SK-N-SH (cell line): ENCODE measurements around the gene OR10A4.

Experiments
- EP300 ChIP-seq, 2 experiments: IDR thresholded peaks; 2 replicates each; pipeline versions ENCODE4 v1.4.0 to v1.6.1; 2012; ENCODE audit warnings: borderline replicate concordance in 1 of 2, low read depth in 1 of 2, low read length in 1 of 2
- FOSL2 ChIP-seq: IDR thresholded peaks from 2 replicates; pipeline ENCODE4 v1.4.0; 2012; ENCODE audit warnings: low read depth, mild to moderate bottlenecking, moderate library complexity, borderline replicate concordance
- GABPA ChIP-seq: IDR thresholded peaks from 2 replicates; pipeline ENCODE4 v1.4.0; 2012; ENCODE audit warnings: low read depth, mild to moderate bottlenecking
- JUND ChIP-seq: IDR thresholded peaks from 2 replicates; pipeline ENCODE4 v1.4.0; 2012
- MXI1 ChIP-seq: IDR thresholded peaks from 2 replicates; pipeline ENCODE4 v1.6.1; 2012; ENCODE audit warnings: mild to moderate bottlenecking, low read depth, low read length, improper control_type of control experiment
- POLR2AphosphoS5 ChIP-seq: IDR thresholded peaks from 2 replicates; pipeline ENCODE4 v1.6.1; 2012; ENCODE audit warnings: low read depth, low read length
- SIN3A ChIP-seq: IDR thresholded peaks from 2 replicates; pipeline ENCODE4 v1.6.1; 2012; ENCODE audit warnings: low read depth, mild to moderate bottlenecking, low read length, moderate library complexity, borderline replicate concordance
- SMC3 ChIP-seq: IDR thresholded peaks from 2 replicates; pipeline ENCODE4 v1.6.1; 2012; ENCODE audit warnings: low read depth, low read length, improper control_type of control experiment
- YY1 ChIP-seq: IDR thresholded peaks from 2 replicates; pipeline ENCODE4 v1.4.0; 2012; ENCODE audit warnings: low read depth, mild to moderate bottlenecking
- TF ChIP-seq, protein P1 (sequence below): fragments of 200-600 bp; sonication (generic); IDR thresholded peaks from 2 replicates; pipeline ENCODE4 v1.6.1; 2017; ENCODE audit warnings: antibody characterized with exemption, mild to moderate bottlenecking, moderate library complexity
- TF ChIP-seq, protein P2 (sequence below): fragments of 150-350 bp; IDR thresholded peaks from 2 replicates; pipeline ENCODE4 v1.6.1; 2017; ENCODE audit warnings: antibody characterized with exemption, low read length, low read depth, borderline replicate concordance
- TF ChIP-seq, protein P3 (sequence below): IDR thresholded peaks from 2 replicates; pipeline ENCODE4 v1.6.1; 2012; ENCODE audit warnings: mild to moderate bottlenecking, low read depth, low read length, moderate library complexity
- TF ChIP-seq, protein P4 (sequence below): IDR thresholded peaks from 2 replicates; pipeline ENCODE4 v1.4.0; 2012; ENCODE audit warnings: low read depth, borderline replicate concordance

DNA sequence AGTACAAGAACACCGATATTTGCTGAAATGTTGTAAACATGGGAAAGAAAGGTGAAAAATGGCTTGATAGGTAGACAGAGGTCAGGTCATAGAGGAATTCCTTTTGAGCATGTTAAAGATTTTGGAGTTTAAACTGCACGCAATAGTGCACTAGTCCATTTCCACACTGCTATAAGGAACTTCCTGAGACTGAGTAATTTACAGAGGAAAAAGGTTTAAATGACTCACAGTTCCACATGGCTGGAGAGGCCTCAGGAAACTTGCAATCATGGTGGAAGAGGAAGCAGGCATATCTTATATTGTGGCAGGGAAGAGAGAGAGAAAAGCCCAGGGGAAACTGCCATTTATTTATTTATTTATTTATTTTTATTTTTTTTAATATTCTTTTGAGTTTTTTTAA lies 25.9 kb upstream of the OR10A4 start:
- TF ChIP-seq EP300 (IDR thresholded peaks at IDR 0.05; ENCODE audit: borderline replicate concordance in 1 of 2, low read depth in 1 of 2, low read length in 1 of 2) (no peak), POLR2AphosphoS5 (no peak), YY1 (no peak), GABPA (no peak), SIN3A (no peak), JUND (no peak), SMC3 (no peak), FOSL2 (no peak), MXI1 (no peak)
- TF ChIP-seq, protein P1, sequence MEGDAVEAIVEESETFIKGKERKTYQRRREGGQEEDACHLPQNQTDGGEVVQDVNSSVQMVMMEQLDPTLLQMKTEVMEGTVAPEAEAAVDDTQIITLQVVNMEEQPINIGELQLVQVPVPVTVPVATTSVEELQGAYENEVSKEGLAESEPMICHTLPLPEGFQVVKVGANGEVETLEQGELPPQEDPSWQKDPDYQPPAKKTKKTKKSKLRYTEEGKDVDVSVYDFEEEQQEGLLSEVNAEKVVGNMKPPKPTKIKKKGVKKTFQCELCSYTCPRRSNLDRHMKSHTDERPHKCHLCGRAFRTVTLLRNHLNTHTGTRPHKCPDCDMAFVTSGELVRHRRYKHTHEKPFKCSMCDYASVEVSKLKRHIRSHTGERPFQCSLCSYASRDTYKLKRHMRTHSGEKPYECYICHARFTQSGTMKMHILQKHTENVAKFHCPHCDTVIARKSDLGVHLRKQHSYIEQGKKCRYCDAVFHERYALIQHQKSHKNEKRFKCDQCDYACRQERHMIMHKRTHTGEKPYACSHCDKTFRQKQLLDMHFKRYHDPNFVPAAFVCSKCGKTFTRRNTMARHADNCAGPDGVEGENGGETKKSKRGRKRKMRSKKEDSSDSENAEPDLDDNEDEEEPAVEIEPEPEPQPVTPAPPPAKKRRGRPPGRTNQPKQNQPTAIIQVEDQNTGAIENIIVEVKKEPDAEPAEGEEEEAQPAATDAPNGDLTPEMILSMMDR, result no peak
- TF ChIP-seq, protein P2, sequence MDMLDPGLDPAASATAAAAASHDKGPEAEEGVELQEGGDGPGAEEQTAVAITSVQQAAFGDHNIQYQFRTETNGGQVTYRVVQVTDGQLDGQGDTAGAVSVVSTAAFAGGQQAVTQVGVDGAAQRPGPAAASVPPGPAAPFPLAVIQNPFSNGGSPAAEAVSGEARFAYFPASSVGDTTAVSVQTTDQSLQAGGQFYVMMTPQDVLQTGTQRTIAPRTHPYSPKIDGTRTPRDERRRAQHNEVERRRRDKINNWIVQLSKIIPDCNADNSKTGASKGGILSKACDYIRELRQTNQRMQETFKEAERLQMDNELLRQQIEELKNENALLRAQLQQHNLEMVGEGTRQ, result no peak
- TF ChIP-seq, protein P3, sequence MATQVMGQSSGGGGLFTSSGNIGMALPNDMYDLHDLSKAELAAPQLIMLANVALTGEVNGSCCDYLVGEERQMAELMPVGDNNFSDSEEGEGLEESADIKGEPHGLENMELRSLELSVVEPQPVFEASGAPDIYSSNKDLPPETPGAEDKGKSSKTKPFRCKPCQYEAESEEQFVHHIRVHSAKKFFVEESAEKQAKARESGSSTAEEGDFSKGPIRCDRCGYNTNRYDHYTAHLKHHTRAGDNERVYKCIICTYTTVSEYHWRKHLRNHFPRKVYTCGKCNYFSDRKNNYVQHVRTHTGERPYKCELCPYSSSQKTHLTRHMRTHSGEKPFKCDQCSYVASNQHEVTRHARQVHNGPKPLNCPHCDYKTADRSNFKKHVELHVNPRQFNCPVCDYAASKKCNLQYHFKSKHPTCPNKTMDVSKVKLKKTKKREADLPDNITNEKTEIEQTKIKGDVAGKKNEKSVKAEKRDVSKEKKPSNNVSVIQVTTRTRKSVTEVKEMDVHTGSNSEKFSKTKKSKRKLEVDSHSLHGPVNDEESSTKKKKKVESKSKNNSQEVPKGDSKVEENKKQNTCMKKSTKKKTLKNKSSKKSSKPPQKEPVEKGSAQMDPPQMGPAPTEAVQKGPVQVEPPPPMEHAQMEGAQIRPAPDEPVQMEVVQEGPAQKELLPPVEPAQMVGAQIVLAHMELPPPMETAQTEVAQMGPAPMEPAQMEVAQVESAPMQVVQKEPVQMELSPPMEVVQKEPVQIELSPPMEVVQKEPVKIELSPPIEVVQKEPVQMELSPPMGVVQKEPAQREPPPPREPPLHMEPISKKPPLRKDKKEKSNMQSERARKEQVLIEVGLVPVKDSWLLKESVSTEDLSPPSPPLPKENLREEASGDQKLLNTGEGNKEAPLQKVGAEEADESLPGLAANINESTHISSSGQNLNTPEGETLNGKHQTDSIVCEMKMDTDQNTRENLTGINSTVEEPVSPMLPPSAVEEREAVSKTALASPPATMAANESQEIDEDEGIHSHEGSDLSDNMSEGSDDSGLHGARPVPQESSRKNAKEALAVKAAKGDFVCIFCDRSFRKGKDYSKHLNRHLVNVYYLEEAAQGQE, result no peak
- TF ChIP-seq, protein P4, sequence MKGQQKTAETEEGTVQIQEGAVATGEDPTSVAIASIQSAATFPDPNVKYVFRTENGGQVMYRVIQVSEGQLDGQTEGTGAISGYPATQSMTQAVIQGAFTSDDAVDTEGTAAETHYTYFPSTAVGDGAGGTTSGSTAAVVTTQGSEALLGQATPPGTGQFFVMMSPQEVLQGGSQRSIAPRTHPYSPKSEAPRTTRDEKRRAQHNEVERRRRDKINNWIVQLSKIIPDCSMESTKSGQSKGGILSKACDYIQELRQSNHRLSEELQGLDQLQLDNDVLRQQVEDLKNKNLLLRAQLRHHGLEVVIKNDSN, result no peak
